ENCODE results near the gene DST.

DNA sequence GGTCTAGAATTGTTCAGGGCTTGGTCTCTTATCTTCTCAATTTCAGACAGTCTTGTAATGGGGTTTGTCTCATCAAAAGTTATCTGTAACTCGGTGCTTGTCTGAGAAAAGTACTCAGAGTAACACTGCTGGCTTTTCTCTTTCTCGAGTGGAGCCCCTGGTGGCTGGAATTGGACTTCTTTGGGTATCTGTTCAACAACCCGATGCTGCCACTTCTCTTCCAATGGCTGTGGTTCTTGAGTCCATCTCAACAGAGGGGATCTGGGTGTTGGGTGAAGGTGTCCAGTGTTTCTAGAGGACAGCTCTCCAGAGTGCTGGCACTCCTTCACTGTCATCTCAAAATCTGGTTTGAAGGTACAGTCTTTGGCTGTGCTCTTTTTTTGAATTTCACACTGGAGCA, 24.6 kb downstream of the DST start:
- TF ChIP-seq, protein P1, sequence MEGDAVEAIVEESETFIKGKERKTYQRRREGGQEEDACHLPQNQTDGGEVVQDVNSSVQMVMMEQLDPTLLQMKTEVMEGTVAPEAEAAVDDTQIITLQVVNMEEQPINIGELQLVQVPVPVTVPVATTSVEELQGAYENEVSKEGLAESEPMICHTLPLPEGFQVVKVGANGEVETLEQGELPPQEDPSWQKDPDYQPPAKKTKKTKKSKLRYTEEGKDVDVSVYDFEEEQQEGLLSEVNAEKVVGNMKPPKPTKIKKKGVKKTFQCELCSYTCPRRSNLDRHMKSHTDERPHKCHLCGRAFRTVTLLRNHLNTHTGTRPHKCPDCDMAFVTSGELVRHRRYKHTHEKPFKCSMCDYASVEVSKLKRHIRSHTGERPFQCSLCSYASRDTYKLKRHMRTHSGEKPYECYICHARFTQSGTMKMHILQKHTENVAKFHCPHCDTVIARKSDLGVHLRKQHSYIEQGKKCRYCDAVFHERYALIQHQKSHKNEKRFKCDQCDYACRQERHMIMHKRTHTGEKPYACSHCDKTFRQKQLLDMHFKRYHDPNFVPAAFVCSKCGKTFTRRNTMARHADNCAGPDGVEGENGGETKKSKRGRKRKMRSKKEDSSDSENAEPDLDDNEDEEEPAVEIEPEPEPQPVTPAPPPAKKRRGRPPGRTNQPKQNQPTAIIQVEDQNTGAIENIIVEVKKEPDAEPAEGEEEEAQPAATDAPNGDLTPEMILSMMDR (IDR thresholded peaks at IDR 0.05 in 4 of 5, conservative IDR thresholded peaks at IDR 0.05 in 1 of 5): no peak
- no peak for TF ChIP-seq POLR2A (IDR thresholded peaks at IDR 0.05)

All from gastrocnemius medialis (tissue), 4 donors.